ENCODE results near the gene MYOZ3.

MYOZ3 gene

DNA sequence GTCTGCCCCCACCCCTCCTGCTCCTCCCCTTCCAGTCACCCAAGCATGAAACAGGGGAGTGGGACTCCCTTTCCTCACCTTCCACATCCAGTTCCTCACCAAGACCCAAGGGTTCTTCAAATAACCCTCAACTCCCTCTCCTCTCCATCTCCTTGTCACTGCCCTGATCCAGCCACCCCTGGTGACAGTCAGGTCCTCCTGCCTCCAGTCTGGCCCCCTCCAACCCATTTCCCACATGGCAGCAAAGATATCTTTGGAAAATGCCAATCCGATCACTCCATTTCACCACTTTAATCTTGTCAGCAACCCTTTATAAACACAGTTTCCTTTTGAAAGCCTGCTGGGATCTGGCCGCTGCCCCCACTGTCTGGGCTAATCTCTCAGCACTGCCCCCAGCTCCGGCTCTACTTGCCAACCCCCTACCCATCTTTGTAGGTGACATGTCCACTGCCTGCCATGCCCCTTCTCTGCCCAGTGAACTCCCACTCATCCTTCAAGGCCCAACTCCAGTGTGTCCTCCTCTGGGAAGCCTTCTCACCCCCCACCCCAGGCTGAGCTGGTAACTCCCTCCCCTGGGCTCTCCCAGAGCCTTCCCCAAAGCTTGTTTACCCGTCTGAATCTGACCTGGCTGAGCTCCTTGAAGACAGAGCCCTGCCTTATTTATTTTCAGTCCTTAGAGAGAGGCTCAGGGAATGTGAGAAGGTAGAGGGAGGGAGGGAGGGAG lies 781 bp upstream of the MYOZ3 start:
- no peak for DNase-seq

DNA sequence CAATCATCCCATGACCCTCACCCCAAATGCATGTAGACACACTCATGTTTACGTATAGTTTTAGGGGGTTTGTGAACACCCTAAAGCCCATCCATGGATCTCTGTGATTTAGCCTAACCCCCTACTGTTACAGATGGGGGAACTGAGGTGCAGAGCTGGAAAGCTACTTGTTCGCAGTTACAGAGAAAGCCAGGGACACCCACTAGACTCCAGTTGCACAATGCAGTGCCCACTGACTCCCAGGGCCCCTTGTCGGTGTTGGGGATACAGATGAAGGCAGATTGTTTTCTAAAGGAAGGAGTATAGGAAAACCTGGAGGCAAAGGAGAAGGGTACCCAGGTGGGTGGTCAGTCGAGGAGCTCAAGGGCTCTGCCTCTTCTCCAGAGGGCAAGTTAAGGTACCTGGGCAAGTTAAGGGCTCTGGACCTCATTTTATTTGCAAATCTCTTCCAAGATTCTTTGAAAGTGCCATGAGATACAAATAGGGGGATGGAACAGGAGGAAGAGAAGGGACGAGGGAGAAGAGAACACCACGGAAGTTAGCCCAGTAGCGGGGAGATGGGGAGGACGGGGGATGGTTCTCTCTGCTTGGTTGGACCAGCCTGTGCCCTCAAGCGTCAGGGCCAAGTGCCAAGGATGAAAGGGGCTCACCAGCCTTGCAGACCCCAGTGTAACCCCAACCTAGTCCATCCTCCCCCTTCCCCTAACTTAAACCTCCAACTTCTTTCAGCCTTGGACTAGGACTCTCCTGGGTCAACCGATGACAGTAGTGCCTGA lies 958 bp downstream of the MYOZ3 start:
- DNase-seq = no peak

DNA sequence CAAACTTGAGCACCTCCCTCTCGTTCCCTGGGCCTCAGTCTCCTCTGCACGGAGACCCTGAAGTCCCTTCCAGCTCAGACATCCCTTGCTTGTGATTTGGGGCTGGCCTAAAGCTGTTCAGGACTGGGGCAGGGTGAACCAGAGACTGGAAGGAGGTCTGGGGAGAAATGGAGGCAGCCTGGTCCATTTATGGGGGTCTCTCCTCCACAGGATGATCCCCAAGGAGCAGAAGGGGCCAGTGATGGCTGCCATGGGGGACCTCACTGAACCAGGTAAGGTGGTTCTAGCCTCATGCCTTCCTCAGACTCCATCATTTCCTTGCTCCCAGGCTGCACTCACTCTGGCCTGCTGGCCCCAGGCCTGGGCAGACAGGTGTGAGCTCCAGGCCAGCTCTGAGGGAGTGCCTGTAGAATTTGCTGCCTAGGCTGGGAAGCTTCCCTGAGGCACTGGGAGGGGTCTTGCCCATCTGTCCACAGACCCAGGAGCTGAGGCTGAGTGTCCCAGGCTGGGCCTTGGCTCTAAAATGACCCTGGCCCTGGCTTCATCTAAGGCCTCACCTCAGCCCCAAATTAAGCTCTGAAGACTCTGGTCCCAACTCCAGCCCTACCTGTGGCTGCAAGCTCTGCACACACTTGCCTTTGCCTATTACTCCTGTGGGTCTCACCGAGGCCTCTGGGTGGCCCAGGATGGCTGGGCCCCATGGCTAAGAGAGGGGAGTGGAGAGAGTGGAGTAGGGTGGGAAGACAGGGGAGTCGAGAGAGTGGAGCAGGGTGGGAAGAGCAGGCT lies 1.9 kb downstream of the MYOZ3 start:
- DNase-seq = no peak

DNA sequence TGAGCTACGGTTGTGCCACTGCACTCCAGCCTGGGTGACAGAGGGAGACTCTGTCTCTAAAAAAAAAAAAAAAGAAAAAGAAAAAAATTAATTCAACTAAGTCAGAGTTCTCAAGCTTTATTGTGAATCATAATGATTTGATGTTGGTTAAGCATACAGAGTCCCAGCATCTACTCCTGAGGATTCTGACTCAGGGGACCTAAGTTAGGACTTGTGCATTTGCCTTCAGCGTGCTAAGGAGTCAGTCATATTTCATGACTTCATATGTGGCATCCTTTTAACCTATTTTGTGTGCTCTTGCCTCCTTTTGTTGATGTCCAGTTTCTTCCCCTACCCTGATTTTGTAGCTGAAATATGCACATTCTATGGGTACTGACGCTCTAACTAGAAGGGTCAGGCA lies 2.9 kb downstream of the MYOZ3 start:
- no peak for DNase-seq

GRCh38 chr5:150665044-150665443 lies 4.0 kb downstream of the MYOZ3 start:
- no peak for DNase-seq

DNA sequence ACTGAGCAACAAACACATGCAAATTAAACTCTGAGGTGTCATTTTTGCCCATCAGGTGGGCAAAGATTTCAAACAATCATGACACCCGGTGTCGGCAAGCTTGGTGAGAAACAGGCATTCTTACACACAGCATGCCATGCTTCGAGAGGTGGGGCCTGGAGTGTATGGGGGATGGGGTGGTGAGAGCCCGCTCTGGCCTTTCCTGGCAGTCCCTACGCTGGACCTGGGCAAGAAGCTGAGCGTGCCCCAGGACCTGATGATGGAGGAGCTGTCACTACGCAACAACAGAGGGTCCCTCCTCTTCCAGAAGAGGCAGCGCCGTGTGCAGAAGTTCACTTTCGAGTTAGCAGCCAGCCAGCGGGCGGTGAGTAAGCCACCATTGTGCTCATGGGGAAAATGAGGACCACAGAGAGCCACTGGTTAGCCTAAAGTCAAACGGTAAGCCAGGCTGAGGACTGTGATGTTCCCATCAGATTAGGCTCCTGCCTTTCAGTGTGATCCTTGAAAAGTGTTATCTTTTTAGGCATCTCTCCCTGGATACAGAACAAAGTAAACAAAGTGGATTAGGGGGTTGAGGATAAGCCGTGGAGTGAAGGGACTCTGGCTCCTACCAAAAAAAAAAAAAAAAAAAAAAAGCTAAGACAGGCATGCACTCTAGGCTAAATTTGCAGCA lies 9.4 kb downstream of the MYOZ3 start:
- no peak for DNase-seq

- DNase-seq = no peak
These were observed 9.9 kb downstream of the MYOZ3 start for GRCh38 chr5:150670948-150671310.

- DNase-seq = peak; percentile 21
These were observed 10.6 kb downstream of the MYOZ3 start for GRCh38 chr5:150671509-150672236.

- peak; percentile 46 for DNase-seq
These were observed 11.3 kb downstream of the MYOZ3 start for GRCh38 chr5:150672237-150672883.

DNA sequence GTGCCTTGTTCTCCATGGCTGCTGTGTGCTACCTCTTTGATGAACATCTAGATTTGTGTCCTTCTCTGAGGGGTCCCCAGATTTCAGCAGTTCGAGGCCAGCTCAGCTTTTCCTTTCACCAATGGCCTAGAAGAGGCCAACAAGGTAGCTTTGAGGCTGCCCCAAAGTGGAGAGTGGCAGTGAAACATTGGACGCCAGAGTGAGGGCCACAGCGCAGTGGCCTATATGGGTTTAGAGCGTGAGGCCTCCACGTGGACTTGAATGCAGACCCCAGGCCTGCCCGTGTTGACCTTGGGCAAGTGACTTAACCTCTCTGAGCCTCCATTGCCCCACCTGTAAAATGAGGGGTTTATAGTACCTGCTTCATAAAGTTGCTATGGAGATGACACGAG lies 11.8 kb downstream of the MYOZ3 start:
- no peak for DNase-seq

DNA sequence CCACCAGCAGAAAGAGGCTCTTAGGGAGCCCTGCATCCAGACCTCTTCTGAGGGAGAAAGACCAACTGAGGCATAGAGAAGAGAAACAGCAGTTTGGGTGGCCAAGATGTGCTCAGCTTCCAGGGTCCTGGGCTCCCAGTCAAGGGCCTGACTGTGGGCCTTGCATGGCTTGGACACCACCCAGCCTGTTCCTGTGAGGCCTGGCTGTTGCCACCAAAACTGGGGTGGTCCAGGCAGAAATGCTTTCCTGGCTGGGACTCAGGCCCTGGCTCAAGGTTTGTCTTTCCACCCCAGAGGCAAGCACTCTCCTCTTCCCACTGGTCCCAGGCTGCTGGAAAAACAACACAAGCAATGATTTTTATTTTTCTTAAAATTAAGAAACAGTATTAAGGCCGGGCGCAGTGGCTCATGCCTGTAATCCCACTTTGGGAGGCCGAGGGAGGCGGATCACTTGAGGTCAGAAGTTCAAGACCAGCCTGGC lies 13.3 kb downstream of the MYOZ3 start:
- DNase-seq = no peak

- DNase-seq = no peak
These were observed 14.0 kb downstream of the MYOZ3 start for GRCh38 chr5:150675069-150675468.

GRCh38 chr5:150676578-150676977 lies 15.5 kb downstream of the MYOZ3 start:
- no peak for DNase-seq

GRCh38 chr5:150689120-150689519 lies 28.1 kb downstream of the MYOZ3 start:
- DNase-seq = no peak

DNA sequence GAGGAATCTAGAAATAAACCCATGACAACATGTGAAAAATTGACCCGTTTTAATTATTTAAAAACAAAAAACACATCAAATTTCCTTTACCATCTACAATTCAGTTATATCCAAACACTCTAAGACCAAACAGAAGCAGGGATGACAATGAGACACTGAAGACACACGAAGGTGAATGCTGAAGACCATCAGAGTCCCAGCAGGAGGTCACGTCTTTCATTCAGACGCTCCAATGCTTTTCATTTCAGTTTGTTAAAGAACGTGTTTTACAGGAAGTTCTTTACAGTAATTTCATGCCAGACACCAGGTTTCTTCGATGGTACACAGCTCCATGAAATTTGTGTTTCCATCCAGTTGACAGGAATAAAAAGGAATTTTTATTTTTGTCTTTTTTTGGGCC lies 29.7 kb downstream of the MYOZ3 start:
- DNase-seq = no peak

- no peak for DNase-seq
These were observed 31.2 kb downstream of the MYOZ3 start for GRCh38 chr5:150692276-150692675.

DNA sequence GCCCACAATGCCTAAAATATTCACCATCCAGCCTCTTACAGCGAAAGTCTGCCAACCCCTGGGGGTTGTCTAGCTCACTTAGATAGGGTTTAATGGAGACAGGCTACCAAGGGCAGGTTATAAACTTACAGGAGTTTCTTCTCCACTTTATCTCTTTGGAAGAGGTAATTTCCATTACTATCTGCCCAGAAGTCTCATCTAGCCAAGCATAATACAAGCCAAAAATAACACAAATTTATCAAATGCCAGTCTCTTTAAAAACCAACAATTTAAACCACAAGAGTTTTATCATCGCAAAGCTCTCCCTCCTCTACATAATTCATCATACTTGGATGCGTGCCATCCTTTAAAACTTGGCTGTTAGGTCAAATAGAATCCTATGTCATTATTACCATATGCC lies 33.6 kb downstream of the MYOZ3 start:
- DNase-seq = no peak

GRCh38 chr5:150700246-150700593 lies 39.2 kb downstream of the MYOZ3 start:
- DNase-seq = no peak

DNA sequence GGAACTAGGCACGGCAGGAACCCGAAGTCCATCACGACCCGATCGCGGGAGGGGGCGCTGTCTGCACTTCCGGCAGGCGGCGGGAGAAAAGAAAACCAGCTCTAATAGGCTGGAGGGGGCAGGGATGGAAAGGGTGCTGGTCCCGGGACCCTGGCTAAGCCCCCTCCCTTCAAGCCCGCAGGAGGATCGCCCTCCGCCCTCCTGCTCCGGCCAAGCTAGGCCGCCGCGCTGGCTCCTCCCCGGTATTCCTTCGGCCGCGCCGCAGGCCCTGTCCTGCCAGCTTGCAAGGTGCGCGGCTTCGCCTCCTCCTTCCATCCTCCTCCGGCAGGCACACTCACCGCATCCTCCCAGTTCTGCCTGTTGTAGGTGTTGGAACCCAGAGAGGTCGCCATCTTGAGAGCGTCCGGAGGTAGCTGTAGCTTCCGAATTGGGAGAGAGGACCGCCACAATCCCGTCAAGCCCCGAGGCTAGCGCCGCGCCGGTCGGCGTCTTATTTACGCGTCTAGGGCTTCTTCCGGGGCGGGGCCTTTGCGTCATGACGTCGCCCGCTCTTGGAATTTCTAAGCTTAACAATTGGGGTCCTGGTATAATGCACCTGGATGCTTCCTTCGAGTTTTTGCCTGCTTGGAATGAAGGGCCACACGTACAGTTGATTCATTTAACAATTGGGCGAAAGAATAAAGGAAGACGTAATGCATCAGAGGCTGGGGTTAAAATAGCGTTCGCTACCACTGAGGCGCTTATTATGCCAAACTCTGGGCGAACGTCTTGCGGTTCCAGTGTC lies 39.7 kb downstream of the MYOZ3 start, which contains the start of gene RBM22:
Gene RBM22, minus strand, starts transcription at position 469 of the 784 bp plus-strand sequence. Its CDS starts 77 bp downstream, at position 392.
- DNase-seq = peak; percentile 94

DNA sequence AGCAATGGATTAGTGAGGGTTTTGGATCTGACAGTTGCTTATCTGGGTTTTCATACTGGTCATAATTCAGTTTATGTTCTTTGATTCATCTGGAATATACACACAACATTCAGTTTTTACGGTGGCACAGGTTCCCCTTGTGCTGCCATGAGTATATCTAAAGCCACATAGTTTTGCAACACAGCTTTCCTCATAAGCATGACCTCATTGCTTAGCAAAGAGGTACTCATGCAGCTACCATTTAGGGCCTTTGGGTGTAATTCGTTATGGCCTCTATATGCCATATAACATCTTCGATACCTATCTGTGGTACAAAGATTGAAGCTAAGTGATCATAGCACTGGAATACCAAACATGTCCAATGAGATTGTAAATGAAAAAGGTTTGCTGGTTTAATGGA lies 42.7 kb downstream of the MYOZ3 start:
- no peak for DNase-seq
